ENCODE results near the gene DNM3.

The DNM3 gene

DNA sequence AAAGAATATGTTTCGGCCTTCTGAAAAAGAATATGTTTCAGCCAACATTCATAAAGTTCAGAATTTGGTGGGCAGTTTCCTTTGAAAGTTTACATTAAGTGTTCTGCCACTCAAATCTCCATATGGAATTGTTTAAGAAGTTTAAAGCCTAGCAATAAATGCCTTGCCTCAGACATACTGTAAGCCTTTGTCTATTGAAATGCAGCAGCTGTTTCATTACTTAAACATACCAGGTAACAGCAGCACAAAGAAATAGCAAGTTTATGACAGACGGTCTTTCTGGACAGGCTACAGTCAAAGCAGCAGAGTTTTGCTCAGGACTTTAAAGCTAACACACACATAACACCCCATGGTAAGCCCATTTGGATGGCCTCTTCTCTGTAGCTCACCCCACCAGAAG is 540.6 kb downstream of the DNM3 start:
- DNase-seq: no peak

DNA sequence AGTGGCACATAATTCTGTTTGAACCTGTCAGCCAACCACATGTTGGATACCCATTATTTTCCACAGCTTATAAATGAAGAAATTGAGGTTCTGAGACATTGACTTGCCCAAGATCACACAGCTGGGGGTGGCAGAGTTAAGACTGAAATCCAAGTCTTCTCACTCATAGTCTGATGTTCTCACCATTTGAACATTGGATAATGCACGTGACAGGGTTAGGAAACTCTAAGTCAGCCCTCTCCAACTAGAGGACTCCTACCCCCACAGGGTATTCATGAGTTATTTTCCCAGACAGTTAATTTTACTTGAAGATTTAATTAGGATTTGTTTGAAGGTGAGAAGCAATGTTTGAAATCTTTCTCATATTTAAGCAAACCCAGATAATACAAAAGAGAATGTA is 541.1 kb downstream of the DNM3 start:
- DNase-seq: no peak

DNA sequence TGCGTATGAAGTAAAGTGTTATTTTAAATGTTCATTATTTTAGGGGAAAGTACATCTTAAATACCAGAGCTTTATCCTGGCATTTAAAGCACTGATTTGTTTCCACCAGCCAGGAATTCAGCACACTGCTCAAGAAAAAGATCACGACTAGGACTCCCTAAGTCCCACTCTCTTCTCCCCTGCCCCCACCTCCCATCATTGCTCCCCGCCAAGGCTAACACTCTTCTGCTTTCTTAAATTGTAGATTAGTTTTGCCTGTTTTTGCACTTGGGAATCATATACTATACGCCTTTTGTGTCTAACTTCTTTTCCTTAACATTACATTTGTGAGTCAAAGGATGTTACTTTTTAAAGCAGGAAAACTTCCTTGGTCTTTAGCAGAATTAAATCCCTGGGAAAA is 541.7 kb downstream of the DNM3 start:
- DNase-seq: no peak

- DNase-seq: no peak
Observed at GRCh38 chr1:172383536-172383935, 542.2 kb downstream of the DNM3 start.

DNA sequence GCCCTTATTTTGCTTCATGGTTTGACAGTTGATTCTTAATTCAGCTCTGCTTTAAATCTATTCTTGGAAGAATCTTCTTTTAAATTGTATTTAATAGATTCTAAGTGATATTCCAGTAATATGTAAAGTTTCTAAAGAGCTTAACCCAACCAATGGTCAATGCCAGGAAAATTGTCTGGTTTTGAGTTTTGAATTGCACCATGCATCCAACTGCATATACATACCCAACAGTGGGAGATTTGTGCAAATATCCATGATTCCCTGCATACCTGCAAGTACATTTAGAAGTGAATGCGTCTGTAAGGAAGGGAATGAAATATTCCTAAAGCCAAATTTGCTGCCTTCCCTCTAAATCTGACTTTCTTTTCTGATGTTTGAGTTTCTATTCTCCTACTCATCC is 543.4 kb downstream of the DNM3 start:
- DNase-seq: no peak

GRCh38 chr1:172386046-172386445 is 544.7 kb downstream of the DNM3 start:
- no peak for DNase-seq

DNA sequence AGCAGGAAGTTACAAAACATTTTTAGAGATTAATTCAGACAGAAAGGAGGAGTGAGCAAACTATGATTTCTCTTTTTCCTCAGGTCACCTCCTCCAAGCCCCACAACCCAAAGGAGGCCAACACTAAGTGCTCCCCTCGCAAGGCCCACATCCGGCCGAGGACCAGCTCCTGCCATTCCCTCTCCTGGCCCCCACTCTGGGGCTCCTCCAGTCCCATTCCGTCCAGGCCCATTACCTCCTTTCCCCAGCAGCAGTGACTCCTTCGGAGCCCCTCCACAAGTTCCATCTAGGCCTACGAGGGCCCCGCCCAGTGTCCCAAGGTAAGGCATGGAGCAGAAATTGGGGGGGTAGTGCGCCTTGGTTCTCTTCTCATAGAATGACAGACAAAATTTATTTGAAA is 547.2 kb downstream of the DNM3 start:
- no peak for DNase-seq

- DNase-seq: no peak
Observed at GRCh38 chr1:172390301-172390682, 549.0 kb downstream of the DNM3 start.

DNA sequence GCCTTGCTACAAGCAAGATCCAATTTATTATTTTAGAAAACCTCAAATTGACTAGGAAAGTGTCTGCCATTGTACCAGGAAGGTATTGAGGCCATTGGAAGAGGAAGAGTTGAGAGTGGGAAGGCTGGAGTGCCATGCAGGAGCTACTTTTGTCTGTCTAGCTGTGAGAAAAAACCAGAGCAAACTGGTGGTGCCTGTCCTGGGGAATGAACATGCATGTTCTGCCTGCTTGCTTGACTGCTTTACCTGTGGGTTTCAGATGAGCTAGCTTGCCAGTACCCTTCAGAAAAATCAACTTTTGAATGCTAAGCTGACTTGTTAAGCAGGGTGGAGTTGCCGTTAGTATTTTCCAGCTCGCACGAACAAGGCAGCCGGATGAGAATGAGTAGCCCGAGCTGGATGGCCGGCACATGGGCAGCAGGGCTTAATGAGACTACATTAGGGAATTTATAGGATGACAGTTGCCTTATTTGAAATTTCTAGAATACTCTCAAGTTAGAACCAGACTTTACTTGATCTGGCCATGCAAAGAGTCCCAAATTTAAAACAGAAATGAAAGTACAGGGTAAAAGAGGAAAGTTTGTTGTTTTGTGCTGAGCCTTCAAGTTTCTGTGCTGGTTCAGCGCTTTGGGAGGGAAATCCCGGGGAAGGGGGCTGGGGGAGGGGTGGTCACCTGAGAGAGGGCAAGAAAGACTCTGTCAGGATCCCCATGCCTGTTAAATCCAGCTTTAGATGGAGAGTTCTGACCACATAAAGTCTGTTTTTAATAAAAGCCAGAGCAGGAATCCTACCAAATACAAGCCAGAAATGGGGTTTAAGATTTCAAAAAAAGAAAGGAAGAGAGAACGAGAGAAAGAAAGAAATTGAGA is 549.6 kb downstream of the DNM3 start:
- no peak for DNase-seq

GRCh38 chr1:172391976-172392375 is 550.7 kb downstream of the DNM3 start:
- DNase-seq: no peak

- no peak for DNase-seq
Observed at GRCh38 chr1:172393354-172393753, 552.1 kb downstream of the DNM3 start.

DNA sequence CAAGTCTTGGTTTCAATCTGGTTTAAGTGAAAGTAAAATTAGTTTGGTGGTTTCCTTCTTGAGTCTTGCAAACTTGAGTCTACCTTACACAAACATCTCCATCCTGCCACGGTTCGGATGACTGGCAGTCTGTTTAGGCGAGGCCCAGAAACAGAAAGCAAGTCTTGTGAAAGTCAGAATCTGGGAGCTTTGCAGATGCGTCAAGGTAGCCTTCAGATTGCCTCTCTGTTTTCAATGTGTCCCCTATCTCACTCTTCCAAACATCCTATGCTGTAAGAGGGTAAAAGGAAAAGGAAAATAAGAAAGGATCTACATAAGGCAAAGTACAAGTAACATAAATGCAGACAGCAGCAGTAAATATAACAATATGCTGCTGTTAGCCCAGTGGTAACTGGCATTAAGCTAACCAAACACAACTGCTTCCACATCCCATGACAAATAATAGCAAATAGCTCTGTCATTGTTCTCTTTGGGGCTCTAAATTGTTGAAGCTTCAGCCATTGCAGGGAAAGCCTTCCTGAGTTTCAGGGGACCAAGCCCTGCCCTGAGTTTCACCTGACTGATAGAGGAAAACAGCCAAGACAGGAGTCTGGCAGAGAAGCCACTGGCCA is 552.9 kb downstream of the DNM3 start:
- DNase-seq: peak; percentile 77

DNA sequence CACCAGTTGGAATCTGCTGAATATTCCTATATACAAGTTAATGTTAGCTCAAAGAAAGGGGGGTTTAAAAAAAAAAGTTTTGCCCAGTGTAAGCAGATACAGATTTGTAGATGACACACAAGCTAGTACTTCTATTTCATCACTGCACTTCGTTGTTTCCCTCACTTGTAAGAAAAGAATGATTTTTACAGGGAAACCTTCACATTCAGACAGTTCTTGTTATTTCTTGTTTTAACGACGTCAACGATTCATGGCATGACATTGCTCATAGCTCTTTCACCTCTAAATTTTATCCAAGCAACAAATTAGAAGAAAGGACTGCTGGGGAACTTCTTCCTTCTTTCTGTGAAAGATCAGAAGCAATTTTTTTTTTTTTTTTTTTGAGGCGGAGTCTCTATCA is 553.5 kb downstream of the DNM3 start:
- DNase-seq: no peak

- DNase-seq: no peak
Observed at GRCh38 chr1:172395576-172395975, 554.3 kb downstream of the DNM3 start.

- DNase-seq: no peak
Observed at GRCh38 chr1:172397221-172397620, 555.9 kb downstream of the DNM3 start.

DNA sequence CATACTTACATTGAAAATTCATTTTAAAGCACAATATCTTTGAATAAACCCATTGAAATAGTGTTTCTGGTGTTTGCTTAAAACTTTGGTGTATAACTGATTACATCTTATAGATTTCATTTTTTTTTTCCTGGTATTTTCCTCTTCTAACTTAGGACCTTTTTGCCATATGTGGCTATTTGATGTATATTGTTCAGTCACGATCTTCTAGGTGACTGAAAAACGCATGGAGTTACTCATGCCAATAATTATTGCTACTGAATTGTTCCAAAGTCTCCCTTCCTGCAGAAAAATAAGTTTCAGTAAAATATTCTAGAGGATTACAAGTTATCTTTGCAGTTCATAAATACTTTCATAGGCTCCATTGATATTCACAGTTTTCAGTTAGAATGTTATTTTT is 556.3 kb downstream of the DNM3 start:
- DNase-seq: no peak

- no peak for DNase-seq
Observed at GRCh38 chr1:172398193-172398592, 556.9 kb downstream of the DNM3 start.

DNA sequence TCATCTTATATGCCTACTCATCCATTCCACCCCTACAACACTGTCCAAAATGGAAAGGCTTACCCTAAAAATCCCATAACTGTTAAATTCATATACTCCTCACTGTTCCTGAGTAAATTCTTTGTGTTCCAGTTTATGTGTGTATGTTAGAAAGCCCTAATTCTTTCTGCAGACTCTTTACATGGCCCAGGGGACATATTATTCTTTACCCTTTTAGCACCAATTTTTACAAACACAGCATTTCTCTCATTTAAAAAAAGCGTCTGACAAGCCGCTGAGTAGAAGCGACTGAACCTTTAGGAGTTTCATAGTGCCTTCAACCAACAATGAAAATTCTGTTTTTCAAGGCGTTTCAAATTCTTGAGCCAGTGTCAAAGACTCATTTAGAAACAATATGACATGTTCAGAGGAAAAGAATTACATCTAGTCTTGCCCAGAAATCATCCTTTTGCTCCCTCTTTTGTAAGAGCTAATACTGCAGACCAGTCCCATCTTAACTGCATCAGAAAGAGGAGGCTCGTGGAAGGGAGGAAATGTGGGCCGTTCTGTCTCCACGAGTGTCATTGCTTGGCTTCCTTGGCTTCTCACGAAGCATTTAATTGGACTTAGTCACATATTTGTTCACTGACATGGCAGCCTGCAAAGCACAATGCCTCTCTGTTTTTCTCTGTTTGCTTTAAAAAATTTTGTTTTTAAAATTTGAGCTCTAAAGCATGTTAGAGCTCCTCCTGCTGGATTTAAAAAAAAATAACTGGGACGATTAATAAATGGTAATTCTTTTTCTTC is 557.9 kb downstream of the DNM3 start:
- DNase-seq: no peak

- DNase-seq: no peak
Observed at GRCh38 chr1:172399756-172400721, 558.7 kb downstream of the DNM3 start.

- DNase-seq: no peak
Observed at GRCh38 chr1:172400722-172401105, 559.4 kb downstream of the DNM3 start.

DNA sequence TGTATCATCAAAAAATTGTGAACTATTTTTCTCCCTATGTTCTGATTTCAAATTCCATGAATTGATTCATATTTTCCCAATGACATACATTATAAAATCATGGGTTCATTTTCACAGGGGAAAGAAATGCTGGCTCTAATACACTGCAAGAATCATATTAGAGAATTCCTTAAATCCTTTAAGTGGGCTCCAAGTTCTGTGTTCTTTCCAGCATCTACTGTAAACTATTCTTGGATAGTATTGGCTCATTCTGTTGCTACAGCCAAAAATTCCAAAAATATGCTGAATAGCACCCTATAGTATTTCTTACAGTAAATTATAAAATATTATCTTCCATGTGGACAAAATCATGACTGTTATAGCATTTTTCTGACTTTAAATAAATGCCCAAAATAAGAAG is 560.2 kb downstream of the DNM3 start:
- DNase-seq: no peak

GRCh38 chr1:172401892-172402291 is 560.6 kb downstream of the DNM3 start:
- no peak for DNase-seq

Data from stimulated activated CD4-positive, alpha-beta T cell treated with anti-CD3 and anti-CD28 coated beads, Interleukin-1b, Interleukin-23, amount 100 ng/mL, for 48 hours (primary cell).